Astrocyte (in vitro differentiated cells and primary cell): ENCODE data around the gene E2F1.

Source experiments
- CTCF ChIP-seq: IDR thresholded peaks from 2 replicates; pipeline ENCODE4 v1.5.1; 2011; ENCODE audit warnings: low read depth, mild to moderate bottlenecking, inconsistent platforms, low read length, moderate library complexity; ENCODE audit not compliant: insufficient read depth
- EZH2 ChIP-seq: IDR thresholded peaks from 2 replicates; pipeline ENCODE4 v1.6.1; 2012; ENCODE audit warnings: mild to moderate bottlenecking, low read length, inconsistent platforms; ENCODE audit not compliant: insufficient read depth

GRCh38 chr20:33709905-33710541 is 23.8 kb upstream of the E2F1 start:
- TF ChIP-seq CTCF (no peak), EZH2 (no peak)
